ENCODE data around the gene KRTAP13-3.

KRTAP13-3 gene, protein sequence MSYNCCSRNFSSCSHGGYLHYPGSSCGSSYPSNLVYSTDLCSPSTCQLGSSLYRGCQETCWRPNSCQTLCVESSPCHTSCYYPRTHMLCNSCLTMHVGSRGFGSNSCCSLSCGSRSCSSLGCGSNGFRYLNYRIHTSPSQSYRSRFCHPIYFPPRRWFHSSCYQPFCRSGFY

DNA sequence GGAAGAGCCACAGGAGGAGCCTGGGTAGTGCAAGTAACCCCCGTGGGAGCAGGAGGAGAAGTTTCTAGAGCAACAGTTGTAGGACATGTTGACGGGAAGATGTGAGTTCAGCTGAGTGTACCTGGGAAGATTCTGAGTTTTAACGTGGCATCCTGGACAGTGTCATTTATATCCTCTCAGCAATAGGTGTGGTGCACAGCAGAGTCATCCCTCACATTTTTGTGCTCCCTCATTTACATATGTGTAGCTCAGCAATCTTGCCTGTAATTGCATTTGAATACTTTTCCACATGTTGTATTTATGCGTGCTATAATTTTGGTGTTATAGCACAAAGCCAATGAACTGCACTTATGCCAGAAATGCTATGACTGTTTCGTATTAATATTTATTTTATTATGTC, at the start of gene KRTAP13-3:
Gene KRTAP13-3 (minus strand): TSS at position 101 of the 400 bp plus-strand sequence. CDS start 14 bp downstream, at position 87.
- Histone ChIP-seq H3K9me3 (replicated peaks in 1 of 11) (no peaks in the 10 kb centered on the region), H3K4me1 (no peaks in the 10 kb centered on the region), H3K4me2 (no peak within 1 kb of the TSS), H3K4me3 (no peak within 1 kb of the TSS), H3K27me3 (no peaks in the 10 kb centered on the region), H3K36me3 (no peaks in the 10 kb centered on the region), H3K27ac (no peak within 1 kb of the TSS), H3K9ac (no peak within 1 kb of the TSS), H4K20me1 (no peaks in the 10 kb centered on the region)
- TF ChIP-seq Cebpa-rat (IDR thresholded peaks at IDR 0.05) = no peak

DNA sequence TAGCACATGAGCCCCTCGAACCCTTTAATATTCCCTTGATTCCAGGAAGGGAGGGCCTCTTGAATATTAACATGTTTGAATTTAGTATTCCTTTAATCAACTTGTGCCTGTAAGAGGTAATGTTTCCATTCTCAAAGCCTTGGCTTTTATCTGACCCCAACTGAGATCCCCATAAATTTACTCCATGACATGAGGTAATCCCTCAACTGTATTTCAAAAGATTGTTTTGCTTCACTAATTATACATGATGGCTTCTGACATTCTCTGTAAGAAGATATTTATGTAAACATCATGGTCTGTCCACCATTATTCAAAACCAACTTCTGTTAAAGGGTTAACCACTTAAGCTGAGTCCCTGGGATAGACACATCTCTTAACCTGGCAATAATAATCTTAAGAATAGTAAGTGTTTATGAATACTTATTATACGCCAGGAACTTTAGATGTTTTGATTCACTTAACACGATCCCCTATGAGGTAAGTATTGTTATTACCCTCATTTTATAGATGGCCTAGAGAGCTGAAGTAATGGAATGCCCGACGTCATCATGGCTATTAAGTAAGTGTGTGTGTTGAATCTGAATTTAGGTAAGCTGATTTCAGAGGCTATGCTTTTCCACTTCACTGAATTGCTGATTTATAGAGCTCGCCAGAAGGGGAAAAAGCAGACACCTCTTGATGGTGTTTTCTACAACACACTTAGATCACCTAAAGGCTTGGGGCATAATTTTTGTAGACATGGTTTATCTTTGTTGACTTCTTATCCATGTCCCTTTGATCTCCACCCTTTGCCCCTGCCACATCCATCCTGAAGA, 43.4 kb upstream of the KRTAP13-3 start:
- H3K4me3 ChIP-seq = no peak overlapping the region
- H3K36me3 ChIP-seq = no peaks in the 10 kb centered on the region
- H3K4me2 ChIP-seq = no peak overlapping the region
- H3K27ac ChIP-seq = no peak overlapping the region
- no peaks in the 10 kb centered on the region for H3K9me3 ChIP-seq (replicated peaks in 1 of 11)
- no peaks in the 10 kb centered on the region for H4K20me1 ChIP-seq
- H3K9ac ChIP-seq = no peak overlapping the region
- TF ChIP-seq Cebpa-rat (IDR thresholded peaks at IDR 0.05) = no peak
- H3K4me1 ChIP-seq = no peaks in the 10 kb centered on the region
- H3K27me3 ChIP-seq = no peaks in the 10 kb centered on the region

DNA sequence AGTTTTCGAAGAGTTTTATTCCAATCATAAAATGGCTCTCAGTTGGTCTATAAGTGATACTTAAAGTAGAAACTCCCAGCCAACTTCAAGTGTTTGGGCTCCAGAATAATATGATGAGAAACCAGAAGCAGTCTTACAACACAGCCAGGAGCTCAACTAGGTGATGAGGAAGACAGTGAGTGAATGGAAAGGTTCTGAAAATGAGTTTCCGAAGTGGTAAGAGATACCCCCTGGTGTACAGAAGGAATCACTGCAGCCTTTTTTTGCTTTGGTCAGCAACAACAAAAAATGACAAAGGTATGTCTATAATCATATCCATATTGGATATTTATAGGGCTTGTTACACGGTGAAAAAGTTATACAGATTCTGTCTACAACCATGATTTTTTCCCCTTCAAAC, 38.0 kb upstream of the KRTAP13-3 start:
- no peaks in the 10 kb centered on the region for H3K9me3 ChIP-seq (replicated peaks in 1 of 11)
- no peaks in the 10 kb centered on the region for H3K4me1 ChIP-seq
- no peak overlapping the region for H3K27ac ChIP-seq
- H3K36me3 ChIP-seq = no peaks in the 10 kb centered on the region
- TF ChIP-seq Cebpa-rat (IDR thresholded peaks at IDR 0.05) = no peak
- H3K27me3 ChIP-seq = no peaks in the 10 kb centered on the region
- H3K4me3 ChIP-seq = no peak overlapping the region
- H3K4me2 ChIP-seq = no peak overlapping the region
- H4K20me1 ChIP-seq = no peaks in the 10 kb centered on the region
- no peak overlapping the region for H3K9ac ChIP-seq

DNA sequence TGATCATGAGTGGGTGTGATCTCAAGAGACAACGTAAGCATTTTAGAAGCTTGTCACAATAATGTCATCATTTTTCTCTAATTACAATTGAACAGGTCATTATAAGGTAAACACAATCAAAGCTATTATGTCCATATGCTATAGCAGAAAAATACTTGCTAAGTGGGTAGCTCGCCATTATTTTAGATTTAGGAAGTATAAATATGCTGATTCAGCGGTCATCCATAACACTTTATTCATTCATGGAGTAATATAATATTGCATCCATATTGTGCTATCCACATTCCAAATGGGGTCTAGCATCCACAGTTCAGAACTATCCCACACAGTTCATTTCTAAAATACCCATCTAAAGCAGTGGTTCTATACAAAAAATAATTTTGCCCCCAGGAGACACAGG, 22.8 kb upstream of the KRTAP13-3 start:
- Histone ChIP-seq H4K20me1 (no peaks in the 10 kb centered on the region), H3K9me3 (replicated peaks in 1 of 11) (no peaks in the 10 kb centered on the region), H3K27me3 (no peaks in the 10 kb centered on the region), H3K4me1 (peaks cover 0 to 8% (median 7%) of the 10 kb centered on the region in 10 experiments; a peak in 10 of 20 replicates), H3K9ac (no peak overlapping the region), H3K4me2 (no peak overlapping the region), H3K27ac (no peak overlapping the region), H3K36me3 (no peaks in the 10 kb centered on the region), H3K4me3 (no peak overlapping the region)
- no peak for TF ChIP-seq Cebpa-rat (IDR thresholded peaks at IDR 0.05)

DNA sequence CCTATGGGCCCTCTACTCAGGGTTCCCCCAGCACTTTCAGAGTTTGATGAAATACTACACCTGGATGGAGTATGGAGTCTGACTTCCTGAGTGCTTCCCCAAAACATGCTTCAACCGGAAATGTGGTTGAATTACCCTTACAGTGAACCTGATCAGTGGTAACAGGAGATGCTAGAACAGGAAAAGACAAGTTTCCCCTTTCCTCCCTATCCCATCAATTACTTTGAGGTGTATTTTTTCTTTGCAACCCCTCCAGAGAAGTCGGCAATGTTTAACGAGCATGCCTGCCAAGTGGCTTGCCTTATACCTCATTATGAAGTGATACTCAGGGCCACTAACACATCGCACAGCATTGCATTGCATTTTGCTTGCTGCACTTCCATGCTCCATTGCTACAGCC, 21.3 kb upstream of the KRTAP13-3 start:
- Histone ChIP-seq H3K4me1 (peaks cover 0 to 8% (median 7%) of the 10 kb centered on the region in 10 experiments; a peak in 10 of 20 replicates), H3K9me3 (replicated peaks in 1 of 11) (no peaks in the 10 kb centered on the region), H3K4me3 (no peak overlapping the region), H3K4me2 (peak overlapping the region in 8 of 11 experiments; percentile 13 to 41 (median 34); a peak in 11 of 22 replicates), H4K20me1 (no peaks in the 10 kb centered on the region), H3K27me3 (no peaks in the 10 kb centered on the region), H3K36me3 (no peaks in the 10 kb centered on the region), H3K9ac (no peak overlapping the region), H3K27ac (no peak overlapping the region)
- TF ChIP-seq Cebpa-rat (IDR thresholded peaks at IDR 0.05) = no peak

DNA sequence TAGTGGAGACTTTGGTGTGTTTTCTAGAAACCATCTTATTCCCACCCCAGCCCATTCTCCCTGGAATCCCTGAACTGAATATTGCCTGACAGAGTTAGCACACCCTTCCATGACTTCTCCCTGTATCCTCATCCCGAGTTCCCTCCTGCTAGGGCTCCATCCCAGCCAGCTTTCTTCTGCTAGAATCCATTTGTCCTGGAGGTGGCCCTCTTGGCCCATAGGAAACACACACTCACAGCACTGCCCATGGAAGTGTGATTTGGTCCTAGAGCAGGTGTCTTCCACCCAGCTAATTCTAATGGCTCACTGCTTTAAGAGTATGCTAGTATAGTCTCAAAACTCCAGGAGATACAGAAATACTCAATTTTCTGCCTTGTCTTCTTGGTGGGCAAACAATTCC, 18.5 kb upstream of the KRTAP13-3 start:
- TF ChIP-seq Cebpa-rat (IDR thresholded peaks at IDR 0.05) = no peak
- peaks cover 0 to 8% (median 7%) of the 10 kb centered on the region in 10 experiments; a peak in 10 of 20 replicates for H3K4me1 ChIP-seq
- no peaks in the 10 kb centered on the region for H3K36me3 ChIP-seq
- no peak overlapping the region for H3K4me2 ChIP-seq
- no peaks in the 10 kb centered on the region for H3K27me3 ChIP-seq
- H3K9me3 ChIP-seq (replicated peaks in 1 of 11) = no peaks in the 10 kb centered on the region
- no peak overlapping the region for H3K27ac ChIP-seq
- H3K4me3 ChIP-seq = no peak overlapping the region
- no peaks in the 10 kb centered on the region for H4K20me1 ChIP-seq
- H3K9ac ChIP-seq = no peak overlapping the region

DNA sequence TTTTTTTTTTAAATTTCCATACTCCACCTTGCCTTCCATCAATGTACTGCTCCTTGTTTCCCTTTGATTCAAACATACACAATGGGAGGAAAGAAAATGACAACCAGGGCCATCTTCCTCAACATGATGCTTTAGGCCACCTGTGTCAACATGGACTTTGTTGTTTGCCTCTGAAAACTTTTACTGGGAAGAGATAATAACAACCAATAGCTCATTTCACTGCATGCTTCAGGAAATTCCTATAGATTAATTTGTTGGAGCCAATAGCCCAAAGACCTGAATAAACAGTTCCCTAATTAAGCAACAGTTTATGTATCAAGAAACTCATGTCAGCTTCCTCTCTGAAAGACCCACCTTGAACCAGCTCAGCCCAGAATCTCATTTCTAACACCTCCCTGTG, 17.5 kb upstream of the KRTAP13-3 start:
- Histone ChIP-seq H3K4me1 (peaks cover 0 to 8% (median 7%) of the 10 kb centered on the region in 10 experiments; a peak in 10 of 20 replicates), H3K27ac (no peak overlapping the region), H3K9me3 (replicated peaks in 1 of 11) (no peaks in the 10 kb centered on the region), H3K36me3 (no peaks in the 10 kb centered on the region), H3K4me3 (no peak overlapping the region), H3K9ac (no peak overlapping the region), H3K4me2 (no peak overlapping the region), H3K27me3 (no peaks in the 10 kb centered on the region), H4K20me1 (no peaks in the 10 kb centered on the region)
- no peak for TF ChIP-seq Cebpa-rat (IDR thresholded peaks at IDR 0.05)

DNA sequence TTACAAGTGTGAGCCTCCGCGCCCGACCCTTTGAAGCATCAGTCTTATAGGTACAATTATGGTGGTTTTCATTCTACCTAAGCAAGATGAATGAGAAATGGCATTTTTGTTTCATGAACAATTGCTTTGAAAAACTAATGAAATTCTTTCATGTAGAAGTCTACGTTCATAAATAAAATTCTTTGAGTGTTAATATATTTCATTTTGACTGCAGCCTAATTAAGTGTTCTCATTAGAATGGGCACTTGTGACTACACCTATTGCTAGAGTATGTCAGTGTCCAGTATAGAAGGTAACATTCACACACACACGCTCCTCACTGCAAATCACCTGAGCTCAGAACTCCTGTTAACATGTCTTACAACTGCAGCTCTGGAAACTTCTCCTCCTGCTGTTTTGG, 14.2 kb upstream of the KRTAP13-3 start, which contains the start of gene KRTAP15-1:
Gene KRTAP15-1 (plus strand): TSS at position 301 of the 400 bp plus-strand sequence. CDS start 53 bp downstream, at position 354.
- H3K36me3 ChIP-seq = no peaks in the 10 kb centered on the region

DNA sequence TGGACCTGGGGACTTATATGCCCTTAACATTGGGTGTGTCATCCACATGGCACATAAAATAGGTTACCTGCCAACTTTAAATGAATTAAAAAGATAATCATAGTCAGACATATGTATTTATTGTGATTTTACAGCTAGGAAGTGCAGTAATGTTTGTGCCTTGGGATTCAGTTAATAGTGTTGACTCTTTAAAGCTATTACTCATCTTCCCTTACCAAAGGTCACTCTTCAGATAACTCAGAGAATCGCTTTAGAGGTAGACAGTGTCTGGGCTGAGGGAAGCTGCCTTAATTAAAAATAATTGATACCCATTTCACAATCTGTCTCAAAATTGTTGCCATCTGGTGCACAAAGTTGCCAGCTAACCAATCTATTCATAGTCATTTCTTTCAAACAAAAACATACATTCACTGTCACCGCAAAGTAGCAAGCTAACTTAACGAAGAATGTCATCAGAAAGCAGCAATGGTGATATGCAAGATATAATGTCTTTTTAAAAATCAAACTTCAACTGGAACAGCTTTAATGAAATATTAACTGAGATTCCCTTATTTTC, 11.4 kb upstream of the KRTAP13-3 start:
- no peak overlapping the region for H3K4me2 ChIP-seq
- H3K27me3 ChIP-seq = no peaks in the 10 kb centered on the region
- no peaks in the 10 kb centered on the region for H4K20me1 ChIP-seq
- no peaks in the 10 kb centered on the region for H3K36me3 ChIP-seq
- no peak overlapping the region for H3K27ac ChIP-seq
- H3K9ac ChIP-seq = no peak overlapping the region
- no peak overlapping the region for H3K4me3 ChIP-seq
- TF ChIP-seq Cebpa-rat (IDR thresholded peaks at IDR 0.05) = no peak
- no peaks in the 10 kb centered on the region for H3K4me1 ChIP-seq
- H3K9me3 ChIP-seq (replicated peaks in 1 of 11) = no peaks in the 10 kb centered on the region

More for the DNA sequence above, 14.2 kb upstream of the KRTAP13-3 start, which contains the start of gene KRTAP15-1:
- no peak for TF ChIP-seq Cebpa-rat (IDR thresholded peaks at IDR 0.05)
- Histone ChIP-seq H4K20me1 (no peaks in the 10 kb centered on the region), H3K9ac (no peak within 1 kb of the TSS), H3K4me1 (no peaks in the 10 kb centered on the region), H3K4me3 (no peak within 1 kb of the TSS), H3K9me3 (replicated peaks in 1 of 11) (no peaks in the 10 kb centered on the region), H3K4me2 (no peak within 1 kb of the TSS), H3K27me3 (no peaks in the 10 kb centered on the region), H3K27ac (no peak within 1 kb of the TSS)
